OCI-LY1 (cell line): ENCODE measurements around the gene BICRAL.

ENCODE experiments used
- H2AFZ ChIP-seq: fragments of 200-600 bp; sonication (generic), shearing (Covaris generic); 2 replicates; pipeline ENCODE4 v1.6.0; 2014; ENCODE audit warnings: antibody characterized with exemption, mild to moderate bottlenecking, low read length
- H3F3A ChIP-seq: fragments of 200-600 bp; sonication (generic), shearing (Covaris generic); 2 replicates; pipeline ENCODE4 v1.6.0; 2014; ENCODE audit warnings: mild to moderate bottlenecking, antibody characterized with exemption, low read length, moderate library complexity; ENCODE audit not compliant: insufficient read depth
- H3K27ac ChIP-seq: fragments of 200-600 bp; sonication (generic); 2 replicates; pipeline ENCODE4 v1.5.1; 2014; ENCODE audit warnings: low read length, mixed run types, mild to moderate bottlenecking, low read depth; ENCODE audit not compliant: poor library complexity, severe bottlenecking
- H3K27me3 ChIP-seq: fragments of 200-600 bp; sonication (generic); 2 replicates; pipeline ENCODE4 v1.6.0; 2014; ENCODE audit warnings: antibody characterized with exemption, mild to moderate bottlenecking, low read length, moderate library complexity; ENCODE audit not compliant: insufficient read depth
- H3K36me3 ChIP-seq: fragments of 200-600 bp; sonication (generic); 2 replicates; pipeline ENCODE4 v1.6.1; 2014; ENCODE audit warnings: mild to moderate bottlenecking, antibody characterized with exemption, low read length, moderate library complexity, mixed read lengths; ENCODE audit not compliant: insufficient read depth
- H3K4me1 ChIP-seq: fragments of 200-600 bp; sonication (generic); 2 replicates; pipeline ENCODE4 v1.5.1; 2014; ENCODE audit warnings: mild to moderate bottlenecking, low read length, moderate library complexity; ENCODE audit not compliant: insufficient read depth, severe bottlenecking
- H3K4me2 ChIP-seq: fragments of 200-600 bp; sonication (generic), shearing (Covaris generic); 2 replicates; pipeline ENCODE4 v1.6.1; 2014; ENCODE audit warnings: low read length
- H3K4me3 ChIP-seq: fragments of 200-600 bp; sonication (generic); 2 replicates; pipeline ENCODE4 v1.5.1; 2014; ENCODE audit warnings: low read length, low read depth, mild to moderate bottlenecking, mixed read lengths; ENCODE audit not compliant: poor library complexity, severe bottlenecking
- H3K79me2 ChIP-seq: fragments of 200-600 bp; shearing (Covaris generic); 2 replicates; pipeline ENCODE4 v1.6.1; 2016; ENCODE audit warnings: mixed run types, low read length, mixed read lengths; ENCODE audit not compliant: insufficient read depth
- H3K9ac ChIP-seq: fragments of 200-600 bp; sonication (generic), shearing (Covaris generic); 2 replicates; pipeline ENCODE4 v1.6.1; 2014; ENCODE audit warnings: mild to moderate bottlenecking, low read length, mixed read lengths
- H3K9me2 ChIP-seq: fragments of 200-600 bp; sonication (generic), shearing (Covaris generic); 2 replicates; pipeline ENCODE4 v1.6.1; 2014; ENCODE audit warnings: low read depth, mild to moderate bottlenecking, low read length, mixed read lengths
- H3K9me3 ChIP-seq: fragments of 200-600 bp; shearing (Covaris generic); 2 replicates; pipeline ENCODE4 v1.6.1; 2014; ENCODE audit warnings: low read length, mixed read lengths
- H4K20me1 ChIP-seq: fragments of 200-600 bp; sonication (generic), shearing (Covaris generic); 2 replicates; pipeline ENCODE4 v1.6.0; 2016; ENCODE audit warnings: mild to moderate bottlenecking, low read length; ENCODE audit not compliant: insufficient read depth
- CTCF ChIP-seq: fragments of 200-600 bp; sonication (generic), shearing (Covaris generic); IDR thresholded peaks from 2 replicates; pipeline ENCODE4 v1.5.1; 2017; ENCODE audit warnings: mild to moderate bottlenecking, antibody characterized with exemption, low read length, moderate library complexity, mixed read lengths
- EZH2 ChIP-seq: fragments of 200-600 bp; sonication (generic), shearing (Covaris generic); IDR thresholded peaks from 2 replicates; pipeline ENCODE4 v1.8.0; 2017; ENCODE audit warnings: borderline replicate concordance, mixed run types, mild to moderate bottlenecking, antibody characterized with exemption, low read length, moderate library complexity, mixed read lengths

The BICRAL gene

GRCh38 chr6:42829561-42830092 is 47.8 kb downstream of the BICRAL start:
- no peak overlapping the region for H3K9ac ChIP-seq
- H3K4me3 ChIP-seq = no peak overlapping the region
- H3K27me3 ChIP-seq = no peaks in the 10 kb centered on the region
- H3K36me3 ChIP-seq = peaks cover 69% of the 10 kb centered on the region
- H4K20me1 ChIP-seq = no peaks in the 10 kb centered on the region
- no peak overlapping the region for H2AFZ ChIP-seq
- H3K9me2 ChIP-seq = no peaks in the 10 kb centered on the region
- H3F3A ChIP-seq = no peaks in the 10 kb centered on the region
- H3K79me2 ChIP-seq = no peaks in the 10 kb centered on the region
- no peaks in the 10 kb centered on the region for H3K9me3 ChIP-seq
- no peaks in the 10 kb centered on the region for H3K4me1 ChIP-seq
- no peak overlapping the region for H3K27ac ChIP-seq
- H3K4me2 ChIP-seq = no peak overlapping the region
- TF ChIP-seq EZH2 (no peak), CTCF (no peak)

GRCh38 chr6:42831237-42831636 is 49.4 kb downstream of the BICRAL start:
- peaks cover 69% of the 10 kb centered on the region for H3K36me3 ChIP-seq
- no peak overlapping the region for H3K4me3 ChIP-seq
- H3K27me3 ChIP-seq = no peaks in the 10 kb centered on the region
- no peak overlapping the region for H3K4me2 ChIP-seq
- no peaks in the 10 kb centered on the region for H3K9me3 ChIP-seq
- no peak overlapping the region for H3K9ac ChIP-seq
- H3K79me2 ChIP-seq = no peaks in the 10 kb centered on the region
- no peaks in the 10 kb centered on the region for H4K20me1 ChIP-seq
- no peak overlapping the region for H2AFZ ChIP-seq
- no peaks in the 10 kb centered on the region for H3K4me1 ChIP-seq
- H3F3A ChIP-seq = no peaks in the 10 kb centered on the region
- no peak overlapping the region for H3K27ac ChIP-seq
- no peaks in the 10 kb centered on the region for H3K9me2 ChIP-seq
- TF ChIP-seq CTCF (no peak), EZH2 (no peak)

GRCh38 chr6:42834056-42834455 is 52.2 kb downstream of the BICRAL start:
- H3K9me3 ChIP-seq = no peaks in the 10 kb centered on the region
- H3K79me2 ChIP-seq = no peaks in the 10 kb centered on the region
- H3K9ac ChIP-seq = no peak overlapping the region
- H4K20me1 ChIP-seq = no peaks in the 10 kb centered on the region
- H3K4me3 ChIP-seq = no peak overlapping the region
- no peak overlapping the region for H2AFZ ChIP-seq
- H3K36me3 ChIP-seq = peaks cover 50% of the 10 kb centered on the region
- H3K4me1 ChIP-seq = no peaks in the 10 kb centered on the region
- no peaks in the 10 kb centered on the region for H3F3A ChIP-seq
- H3K27ac ChIP-seq = no peak overlapping the region
- TF ChIP-seq CTCF (no peak), EZH2 (no peak)
- no peaks in the 10 kb centered on the region for H3K27me3 ChIP-seq
- H3K4me2 ChIP-seq = no peak overlapping the region
- no peaks in the 10 kb centered on the region for H3K9me2 ChIP-seq
